GM12878 (cell line): Measurements from ENCODE around the gene PATE4. TPM values are rescaled to one million over a fixed set of nuclear protein-coding genes. Genes with fewer than 3 reads are reported as not detected.

ENCODE experiments used
- ATAC-seq: fragments of 200-7000 bp; cut with Tn5 transposase; 3 replicates; pipeline ENCODE4 v1.9.1; 2020; ENCODE audit warnings: mild to moderate bottlenecking, moderate library complexity
- BruUV-seq: library from RNA; stranded (reverse); fragments of 400-500 nt; replicated peaks from 2 replicates; lab custom pipeline; 2021; lab: Mats Ljungman, UMichigan
- CTCF ChIA-PET: fragments of 300-600 bp; sonication (Branson Sonifier 250); formaldehyde crosslinking; extraction: SDS; loops from one replicate; lab custom pipeline; 2021; ENCODE audit warnings: inconsistent platforms; lab: Yijun Ruan, JAX
- POLR2A ChIA-PET: fragments of 350-600 bp; formaldehyde crosslinking; extraction: SDS; loops from one replicate; lab custom pipeline; 2021; ENCODE audit warnings: inconsistent platforms; lab: Charles Lee
- RAD21 ChIA-PET: fragments of 300-600 bp; sonication (Branson Sonifier 250); formaldehyde crosslinking; loops from one replicate; lab custom pipeline; 2023; ENCODE audit warnings: antibody characterized with exemption; ENCODE audit not compliant: unreplicated experiment; lab: Charles Lee
- SMC1A ChIA-PET: fragments of 300-600 bp; sonication (Branson Sonifier 250); formaldehyde crosslinking; loops from one replicate; lab custom pipeline; 2023; ENCODE audit not compliant: unreplicated experiment, uncharacterized antibody; lab: Charles Lee
- DNase-seq: peaks from one replicate; pipeline ENCODE4 v3.0.0-alpha.2; 2011; ENCODE audit warnings: low read depth, low spot score
- FAIRE-seq: peaks from 3 replicates; lab custom pipeline; 2011; peaks lifted over from hg19 to GRCh38; lab: Jason Lieb, UNC
- H2AFZ ChIP-seq: 2 replicates; pipeline ENCODE4 v1.6.0; 2011; ENCODE audit warnings: low read depth, low read length, control low read depth; ENCODE audit not compliant: control insufficient read depth
- H3K27ac ChIP-seq: 2 replicates; pipeline ENCODE4 v1.5.1; 2011; ENCODE audit warnings: control low read depth; ENCODE audit not compliant: control insufficient read depth, insufficient read depth
- H3K27me3 ChIP-seq, 2 experiments: replicated peaks in 1 of 2; 2 replicates each; pipeline versions ENCODE4 v1.6.0 to v1.6.1; 2011; ENCODE audit warnings: low read length in 1 of 2; ENCODE audit not compliant: control insufficient read depth in 2 of 2, insufficient read depth in 2 of 2
- H3K36me3 ChIP-seq, 2 experiments: 2 replicates each; pipeline ENCODE4 v1.5.1; 2011; ENCODE audit warnings: low read length in 1 of 2; ENCODE audit not compliant: control insufficient read depth in 2 of 2, insufficient read depth in 2 of 2
- H3K4me1 ChIP-seq: 2 replicates; pipeline ENCODE4 v1.6.1; 2011; ENCODE audit warnings: mild to moderate bottlenecking, low read length, moderate library complexity, mixed read lengths; ENCODE audit not compliant: control insufficient read depth, insufficient read depth
- H3K4me2 ChIP-seq: 2 replicates; pipeline ENCODE4 v1.6.0; 2011; ENCODE audit warnings: control low read depth; ENCODE audit not compliant: control insufficient read depth, insufficient read depth
- H3K4me3 ChIP-seq: fragments of 200-600 bp; sonication (generic); 2 replicates; pipeline ENCODE4 v1.5.1; 2016
- H3K79me2 ChIP-seq: 2 replicates; pipeline ENCODE4 v1.6.0; 2011; ENCODE audit warnings: low read length; ENCODE audit not compliant: control insufficient read depth, insufficient read depth
- H3K9ac ChIP-seq: 2 replicates; pipeline ENCODE4 v1.8.0; 2011; ENCODE audit warnings: low read length, control low read depth, mixed read lengths; ENCODE audit not compliant: control insufficient read depth, insufficient read depth
- H3K9me3 ChIP-seq: replicated peaks from 3 replicates; pipeline ENCODE4 v1.5.1; 2011; ENCODE audit warnings: mild to moderate bottlenecking, low read length; ENCODE audit not compliant: control insufficient read depth, insufficient read depth
- H4K20me1 ChIP-seq: 2 replicates; pipeline ENCODE4 v1.6.0; 2011; ENCODE audit not compliant: control insufficient read depth, insufficient read depth
- ATF7 ChIP-seq: fragments of 450-650 bp; IDR thresholded peaks from 2 replicates; pipeline ENCODE4 v1.6.1; 2016; ENCODE audit warnings: low read depth, mild to moderate bottlenecking
- BACH1 ChIP-seq: fragments of 450-650 bp; IDR thresholded peaks from 2 replicates; pipeline ENCODE4 v1.6.1; 2017; ENCODE audit warnings: mild to moderate bottlenecking, borderline replicate concordance
- BHLHE40 ChIP-seq, 2 experiments: fragments of 450-650 bp in 1 of 2; IDR thresholded peaks; 2 replicates each; pipeline ENCODE4 v1.6.1; 2011 to 2017; ENCODE audit warnings: low read depth in 2 of 2, borderline replicate concordance in 1 of 2, improper control_type of control experiment in 1 of 2, low read length in 1 of 2, mild to moderate bottlenecking in 1 of 2
- BMI1 ChIP-seq: fragments of 450-650 bp; IDR thresholded peaks from 2 replicates; pipeline ENCODE4 v1.6.1; 2016; ENCODE audit warnings: mild to moderate bottlenecking, moderate library complexity, borderline replicate concordance
- NFIC ChIP-seq: IDR thresholded peaks from 2 replicates; pipeline ENCODE4 v1.6.1; 2012; ENCODE audit warnings: low read depth, mild to moderate bottlenecking, inconsistent platforms, low read length, moderate library complexity
- NR2C1 ChIP-seq: fragments of 450-650 bp; IDR thresholded peaks from 2 replicates; pipeline ENCODE4 v1.6.1; 2017; ENCODE audit warnings: antibody characterized with exemption, mild to moderate bottlenecking, moderate library complexity
- PML ChIP-seq: IDR thresholded peaks from 2 replicates; pipeline ENCODE4 v1.6.1; 2012; ENCODE audit warnings: low read length, inconsistent platforms
- SMAD5 ChIP-seq: IDR thresholded peaks from 2 replicates; pipeline ENCODE4 v1.6.1; 2016; ENCODE audit warnings: antibody characterized with exemption, low read depth
- SREBF1 ChIP-seq: IDR thresholded peaks from 2 replicates; pipeline ENCODE4 v1.6.1; 2012; ENCODE audit warnings: mild to moderate bottlenecking, low read length
- STAT3 ChIP-seq: IDR thresholded peaks from 2 replicates; pipeline ENCODE4 v1.6.1; 2011; ENCODE audit warnings: low read depth, low read length, improper control_type of control experiment
- ZBED1 ChIP-seq: IDR thresholded peaks from 2 replicates; pipeline ENCODE4 v1.6.1; 2016; ENCODE audit warnings: borderline replicate concordance
- ZNF622 ChIP-seq: fragments of 450-650 bp; IDR thresholded peaks from 2 replicates; pipeline ENCODE4 v1.6.1; 2017; ENCODE audit warnings: mild to moderate bottlenecking, inconsistent platforms
- ZSCAN29 ChIP-seq: fragments of 450-650 bp; IDR thresholded peaks from 2 replicates; pipeline ENCODE4 v1.6.1; 2017; ENCODE audit warnings: mild to moderate bottlenecking, moderate library complexity
- WGBS: methylation state at CpG from one replicate; pipeline ENCODE4 v1.1.6; 2016; ENCODE audit warnings: low lambda C conversion rate; ENCODE audit not compliant: insufficient replicate concordance, insufficient coverage; ENCODE audit errors: missing lambda C conversion rate; 5-methylcytosine and 5-hydroxymethylcytosine counted together
- in situ Hi-C: fragments of 300-500 bp; cut with MboI; formaldehyde crosslinking; loops from 9 replicates; pipeline ENCODE4 v1.14.3; 2018; ENCODE audit warnings: mixed read lengths
- intact Hi-C: fragments of 100-400 bp; cut with micrococcal nuclease; formaldehyde crosslinking; loops from one replicate; pipeline ENCODE4 v1.14.2; 2022; ENCODE audit not compliant: unreplicated experiment
- polyA plus RNA-seq, 11 experiments: library from polyadenylated mRNA; depleted of rRNA in 4 of 11; unstranded in 6 of 11; stranded (reverse) in 5 of 11; fragments of >200 nt; fragmentation: Nextera tagmentation in 4 of 11; fragmentation: Illumina TruSeq in 1 of 11; extraction: Ambion mirVana in 4 of 11; extraction: Trizol in 1 of 11; gene quantifications; 1 replicate in 1 of 11; 2 replicates in 10 of 11; pipeline versions ENCODE4 v1.2.1 to v1.2.3, GENCODE V29; 2011 to 2016; ENCODE audit warnings: inconsistent platforms in 2 of 11, missing spikeins in 2 of 11, low read depth in 1 of 11
- total RNA-seq, 4 experiments: library from RNA; depleted of rRNA in 3 of 4; stranded (reverse); fragments of >200 nt in 3 of 4; fragmentation: Illumina TruSeq in 1 of 4; extraction: Trizol in 1 of 4; gene quantifications; 2 replicates each; pipeline versions ENCODE4 v1.2.1 to v1.2.3, GENCODE V29; 2013 to 2021
- TF ChIP-seq, protein P1 (sequence below): fragments of 450-650 bp; IDR thresholded peaks from 2 replicates; pipeline ENCODE4 v1.6.1; 2017; ENCODE audit warnings: low read depth, mild to moderate bottlenecking, moderate library complexity
- TF ChIP-seq, protein P2 (sequence below): fragments of 450-650 bp; IDR thresholded peaks from 2 replicates; pipeline ENCODE4 v1.6.1; 2016; ENCODE audit warnings: mild to moderate bottlenecking

Gene PATE4
- total and polyA plus RNA-seq, 10 of the 15 experiments (the other 5 are each of a cell fraction or from before 2014, with no cell fraction given) = 0.17 TPM; not detected in 9

DNA sequence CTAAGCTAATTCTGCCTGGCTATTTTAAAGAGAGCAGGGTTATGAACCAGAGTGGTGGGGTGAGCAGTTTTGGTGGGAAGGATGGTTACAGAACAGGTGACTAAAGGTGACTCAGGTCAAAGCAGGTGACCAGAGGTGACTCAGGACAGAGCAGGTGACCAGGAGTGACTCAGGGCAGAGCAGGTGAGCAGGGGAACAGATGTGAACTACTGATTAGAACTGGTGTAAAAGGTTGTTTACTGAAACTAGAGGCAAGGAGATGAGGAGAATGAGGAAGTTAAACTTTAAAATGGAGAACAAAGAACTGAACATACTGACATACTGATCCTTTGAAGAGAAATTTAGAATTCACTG, 39.0 kb downstream of the PATE4 start:
- ChIA-PET POLR2A (no interaction called here), CTCF (no interaction called here), RAD21 (no interaction called here), SMC1A (no interaction called here)
- peaks cover 5% of the 10 kb centered on the region; the same call in 2 of the 3 replicates for H3K9me3 ChIP-seq
- FAIRE-seq = peak; percentile 35
- in situ Hi-C loops (loop anchor here (10.0 kb wide), 1 partner anchor 447 kb away; no protein-coding TSS in a partner anchor), intact Hi-C loops (no loop called here)
- no peaks in the 10 kb centered on the region for H3K79me2 ChIP-seq
- no peak for DNase-seq
- H3K4me1 ChIP-seq = no peaks in the 10 kb centered on the region
- TF ChIP-seq ZSCAN29 (no peak), ATF7 (no peak)
- H3K4me3 ChIP-seq = no peak overlapping the region
- H3K4me2 ChIP-seq = no peak overlapping the region
- no peaks in the 10 kb centered on the region for H3K36me3 ChIP-seq
- no peaks in the 10 kb centered on the region for H4K20me1 ChIP-seq
- no peak overlapping the region for H3K9ac ChIP-seq
- peak; percentile 33; the same call in 2 of the 3 replicates for ATAC-seq
- H2AFZ ChIP-seq = no peak overlapping the region; the same call in 1 of the 2 replicates
- no peak overlapping the region for H3K27ac ChIP-seq
- no TSS peak for BruUV-seq
- no peaks in the 10 kb centered on the region; a peak in 1 of 4 replicates for H3K27me3 ChIP-seq

- CTCF ChIA-PET = interaction anchor here (0.6 to 1.2 kb wide), 2 partner anchors 24 to 149 kb away, joined by 3 to 4 read pairs; no protein-coding TSS in a partner anchor
- POLR2A ChIA-PET = no interaction called here
- intact Hi-C loops (loop anchor here (1.0 to 2.0 kb wide), 3 partner anchors 149 to 451 kb away; no protein-coding TSS in a partner anchor), in situ Hi-C loops (loop anchor here (10.0 kb wide), 1 partner anchor 449 kb away; no protein-coding TSS in a partner anchor)
- SMC1A ChIA-PET = no interaction called here
- H3K4me3 ChIP-seq = no peak overlapping the region
- no TSS peak for BruUV-seq
- no peaks in the 10 kb centered on the region for H3K36me3 ChIP-seq
- RAD21 ChIA-PET = no interaction called here
- no peaks in the 10 kb centered on the region for H3K4me1 ChIP-seq
- H4K20me1 ChIP-seq = no peaks in the 10 kb centered on the region
- H3K9ac ChIP-seq = no peak overlapping the region
- no peaks in the 10 kb centered on the region for H3K27me3 ChIP-seq
- H2AFZ ChIP-seq = no peak overlapping the region
- H3K4me2 ChIP-seq = no peak overlapping the region
- 65% methylated on average over 16 of the region's 20 CpGs for WGBS
- DNase-seq = no peak
- no peaks in the 10 kb centered on the region for H3K79me2 ChIP-seq
- FAIRE-seq = no peak
- no peak for ATAC-seq
- H3K27ac ChIP-seq = no peak overlapping the region
- H3K9me3 ChIP-seq = peaks cover 5% of the 10 kb centered on the region; the same call in 2 of the 3 replicates
- TF ChIP-seq SREBF1 = no peak
- TF ChIP-seq NFIC = no peak
- TF ChIP-seq, protein P1, sequence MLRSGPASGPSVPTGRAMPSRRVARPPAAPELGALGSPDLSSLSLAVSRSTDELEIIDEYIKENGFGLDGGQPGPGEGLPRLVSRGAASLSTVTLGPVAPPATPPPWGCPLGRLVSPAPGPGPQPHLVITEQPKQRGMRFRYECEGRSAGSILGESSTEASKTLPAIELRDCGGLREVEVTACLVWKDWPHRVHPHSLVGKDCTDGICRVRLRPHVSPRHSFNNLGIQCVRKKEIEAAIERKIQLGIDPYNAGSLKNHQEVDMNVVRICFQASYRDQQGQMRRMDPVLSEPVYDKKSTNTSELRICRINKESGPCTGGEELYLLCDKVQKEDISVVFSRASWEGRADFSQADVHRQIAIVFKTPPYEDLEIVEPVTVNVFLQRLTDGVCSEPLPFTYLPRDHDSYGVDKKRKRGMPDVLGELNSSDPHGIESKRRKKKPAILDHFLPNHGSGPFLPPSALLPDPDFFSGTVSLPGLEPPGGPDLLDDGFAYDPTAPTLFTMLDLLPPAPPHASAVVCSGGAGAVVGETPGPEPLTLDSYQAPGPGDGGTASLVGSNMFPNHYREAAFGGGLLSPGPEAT = no peak
- TF ChIP-seq SMAD5 = no peak
- TF ChIP-seq PML = no peak
- TF ChIP-seq ZSCAN29 = no peak
- no peak for TF ChIP-seq NR2C1
- no peak for TF ChIP-seq STAT3
- TF ChIP-seq, protein P2, sequence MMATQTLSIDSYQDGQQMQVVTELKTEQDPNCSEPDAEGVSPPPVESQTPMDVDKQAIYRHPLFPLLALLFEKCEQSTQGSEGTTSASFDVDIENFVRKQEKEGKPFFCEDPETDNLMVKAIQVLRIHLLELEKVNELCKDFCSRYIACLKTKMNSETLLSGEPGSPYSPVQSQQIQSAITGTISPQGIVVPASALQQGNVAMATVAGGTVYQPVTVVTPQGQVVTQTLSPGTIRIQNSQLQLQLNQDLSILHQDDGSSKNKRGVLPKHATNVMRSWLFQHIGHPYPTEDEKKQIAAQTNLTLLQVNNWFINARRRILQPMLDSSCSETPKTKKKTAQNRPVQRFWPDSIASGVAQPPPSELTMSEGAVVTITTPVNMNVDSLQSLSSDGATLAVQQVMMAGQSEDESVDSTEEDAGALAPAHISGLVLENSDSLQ = no peak
- TF ChIP-seq BACH1 = no peak
- no peak for TF ChIP-seq ZNF622
- no peak for TF ChIP-seq ZBED1
- TF ChIP-seq BHLHE40 (IDR thresholded peaks at IDR 0.05; ENCODE audit: borderline replicate concordance in 1 of 2, low read depth in 2 of 2, low read length in 1 of 2) = no peak
- no peak for TF ChIP-seq BMI1
These were observed 40.9 kb downstream of the PATE4 start for GRCh38 chr11:125873881-125874555.
